Thyroid gland (tissue), 4 donors: ENCODE data around the gene GRAMD4. TPM values are rescaled to one million over a fixed set of nuclear protein-coding genes. Genes with fewer than 3 reads are reported as not detected.

Experiments
- DNase-seq, 2 donors: peaks; one replicate each; pipeline ENCODE4 v3.0.0-alpha.2; 2019
- H3K27ac ChIP-seq, 3 donors: fragments of 200-600 bp; sonication (generic); 1 replicate in 2 of 3; 2 replicates in 1 of 3; pipeline ENCODE4 v1.5.1; 2016 to 2019; ENCODE audit warnings: mild to moderate bottlenecking in 1 of 3, moderate library complexity in 1 of 3
- H3K27me3 ChIP-seq: fragments of 200-600 bp; sonication (generic); one replicate; pipeline ENCODE4 v1.5.1; 2019
- H3K36me3 ChIP-seq, 2 donors: fragments of 200-600 bp; sonication (generic); one replicate each; pipeline ENCODE4 v1.5.1; 2016 to 2019
- H3K4me1 ChIP-seq, 2 donors: fragments of 200-600 bp; sonication (generic); one replicate each; pipeline ENCODE4 v1.5.1; 2017 to 2019
- H3K4me3 ChIP-seq, 3 donors: fragments of 200-600 bp; sonication (generic); replicated peaks in 1 of 3; 1 replicate in 2 of 3; 2 replicates in 1 of 3; pipeline ENCODE4 v1.5.1; 2016; ENCODE audit warnings: mild to moderate bottlenecking in 1 of 3
- H3K9me3 ChIP-seq: fragments of 200-600 bp; sonication (generic); one replicate; pipeline ENCODE4 v1.5.1; 2017
- POLR2A ChIP-seq, 2 donors: fragments of 450-650 bp; IDR thresholded peaks; one replicate each; pipeline ENCODE4 v1.6.1; 2017; ENCODE audit warnings: antibody characterized with exemption in 2 of 2, mild to moderate bottlenecking in 2 of 2, moderate library complexity in 1 of 2
- WGBS, 2 donors: methylation state at CpG; one replicate each; pipeline ENCODE4 v1.1.5; 2017; 5-methylcytosine and 5-hydroxymethylcytosine counted together
- intact Hi-C: fragments of 100-400 bp; cut with DNase I; formaldehyde crosslinking; loops from one replicate; pipeline ENCODE4 v1.15.1; 2023
- total RNA-seq, 4 donors: library from RNA; depleted of rRNA; stranded (reverse); fragments of >200 nt; gene quantifications; one replicate each; pipeline ENCODE4 v1.2.3, GENCODE V29; 2016
- TF ChIP-seq, protein P1 (sequence below), 6 experiments: fragments of 200-600 bp in 3 of 6; fragments of 450-650 bp in 3 of 6; sonication (generic) in 3 of 6; IDR thresholded peaks; one replicate each; pipeline ENCODE4 v1.5.1; 2016 to 2019; ENCODE audit warnings: antibody characterized with exemption in 6 of 6, mild to moderate bottlenecking in 2 of 6, inconsistent platforms in 1 of 6, moderate library complexity in 1 of 6

The GRAMD4 gene
- total RNA-seq, 4 donors from 2014 or later: 33.5 to 193 (median 62.1) TPM

DNA sequence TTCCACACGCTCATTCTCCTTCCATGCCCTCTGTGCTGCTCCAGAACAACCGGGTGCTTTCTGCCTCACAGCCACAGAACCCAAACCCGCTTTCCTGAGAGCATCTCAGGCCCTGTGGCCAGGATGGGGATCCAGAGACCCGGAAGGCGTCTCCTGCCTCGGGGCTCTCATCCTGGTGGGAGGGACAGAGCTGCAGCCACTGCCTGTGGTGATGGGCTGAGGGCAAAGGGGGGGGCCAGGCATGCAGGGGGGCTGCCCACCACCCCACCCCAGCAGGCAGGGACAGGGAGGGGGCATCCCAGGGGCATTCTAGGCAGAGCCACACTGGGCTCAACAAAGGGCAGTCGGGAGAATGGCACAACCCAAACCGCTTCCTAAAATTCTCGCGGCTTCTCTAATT lies 76.4 kb downstream of the GRAMD4 start:
- Histone ChIP-seq H3K4me1 (peaks cover 3 to 11% of the 10 kb centered on the region in 2 donors), H3K27me3 (no peaks in the 10 kb centered on the region), H3K9me3 (no peaks in the 10 kb centered on the region), H3K27ac (peak overlapping the region in 1 of 3 donors; percentile 23), H3K36me3 (peaks cover 75 to 76% of the 10 kb centered on the region in 2 donors), H3K4me3 (no peak overlapping the region)
- DNase-seq: no peak
- 76 to 78% methylated on average over 10 of the region's 10 CpGs for WGBS, 2 donors
- intact Hi-C loops: no loop called here
- no peak for TF ChIP-seq POLR2A (IDR thresholded peaks at IDR 0.05)
- TF ChIP-seq, protein P1, sequence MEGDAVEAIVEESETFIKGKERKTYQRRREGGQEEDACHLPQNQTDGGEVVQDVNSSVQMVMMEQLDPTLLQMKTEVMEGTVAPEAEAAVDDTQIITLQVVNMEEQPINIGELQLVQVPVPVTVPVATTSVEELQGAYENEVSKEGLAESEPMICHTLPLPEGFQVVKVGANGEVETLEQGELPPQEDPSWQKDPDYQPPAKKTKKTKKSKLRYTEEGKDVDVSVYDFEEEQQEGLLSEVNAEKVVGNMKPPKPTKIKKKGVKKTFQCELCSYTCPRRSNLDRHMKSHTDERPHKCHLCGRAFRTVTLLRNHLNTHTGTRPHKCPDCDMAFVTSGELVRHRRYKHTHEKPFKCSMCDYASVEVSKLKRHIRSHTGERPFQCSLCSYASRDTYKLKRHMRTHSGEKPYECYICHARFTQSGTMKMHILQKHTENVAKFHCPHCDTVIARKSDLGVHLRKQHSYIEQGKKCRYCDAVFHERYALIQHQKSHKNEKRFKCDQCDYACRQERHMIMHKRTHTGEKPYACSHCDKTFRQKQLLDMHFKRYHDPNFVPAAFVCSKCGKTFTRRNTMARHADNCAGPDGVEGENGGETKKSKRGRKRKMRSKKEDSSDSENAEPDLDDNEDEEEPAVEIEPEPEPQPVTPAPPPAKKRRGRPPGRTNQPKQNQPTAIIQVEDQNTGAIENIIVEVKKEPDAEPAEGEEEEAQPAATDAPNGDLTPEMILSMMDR (IDR thresholded peaks at IDR 0.05): no peak

DNA sequence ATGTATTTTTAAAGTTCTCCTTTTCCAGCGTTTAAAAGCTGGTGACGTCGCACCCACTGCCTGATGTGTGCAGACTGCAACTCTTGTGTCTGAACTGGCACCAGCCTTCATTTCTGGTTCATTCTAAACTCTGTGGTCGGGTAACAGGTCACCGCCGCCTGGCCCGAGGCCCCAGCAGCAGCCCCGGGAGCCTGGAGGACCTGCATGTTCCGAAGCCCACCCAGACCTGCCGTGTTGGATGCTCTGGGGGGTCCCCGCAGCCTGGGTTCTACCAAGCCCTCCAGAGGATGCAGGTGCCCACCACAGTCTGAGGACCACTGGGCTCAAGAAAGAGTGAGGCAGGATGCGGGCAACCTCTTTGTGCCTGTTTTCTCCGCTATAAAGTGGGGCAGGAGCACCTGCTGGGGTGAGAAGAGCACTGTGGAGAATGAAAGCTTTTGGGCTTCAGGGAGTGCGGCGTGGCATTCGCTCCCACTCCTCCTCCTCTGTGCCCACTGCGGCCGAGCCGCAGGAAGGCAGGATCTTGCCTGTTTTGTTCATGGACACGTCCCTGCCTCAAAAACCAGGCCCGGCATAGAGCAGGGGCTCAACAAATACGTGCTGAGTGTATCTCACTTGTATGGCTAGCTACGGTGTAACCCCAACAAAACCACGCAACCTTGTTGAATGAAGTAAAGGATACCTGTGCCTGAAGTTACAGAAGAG lies 77.8 kb downstream of the GRAMD4 start:
- intact Hi-C loops: no loop called here
- TF ChIP-seq POLR2A (IDR thresholded peaks at IDR 0.05): no peak
- TF ChIP-seq, protein P1 (IDR thresholded peaks at IDR 0.05): no peak
- peaks cover 3 to 11% of the 10 kb centered on the region in 2 donors for H3K4me1 ChIP-seq
- no peak overlapping the region for H3K4me3 ChIP-seq
- DNase-seq: no peak
- WGBS, 2 donors: 97 to 98% methylated on average over 24 of the region's 24 CpGs
- H3K27me3 ChIP-seq: no peaks in the 10 kb centered on the region
- no peak overlapping the region for H3K27ac ChIP-seq
- peaks cover 72 to 74% of the 10 kb centered on the region in 2 donors for H3K36me3 ChIP-seq
- H3K9me3 ChIP-seq: no peaks in the 10 kb centered on the region

DNA sequence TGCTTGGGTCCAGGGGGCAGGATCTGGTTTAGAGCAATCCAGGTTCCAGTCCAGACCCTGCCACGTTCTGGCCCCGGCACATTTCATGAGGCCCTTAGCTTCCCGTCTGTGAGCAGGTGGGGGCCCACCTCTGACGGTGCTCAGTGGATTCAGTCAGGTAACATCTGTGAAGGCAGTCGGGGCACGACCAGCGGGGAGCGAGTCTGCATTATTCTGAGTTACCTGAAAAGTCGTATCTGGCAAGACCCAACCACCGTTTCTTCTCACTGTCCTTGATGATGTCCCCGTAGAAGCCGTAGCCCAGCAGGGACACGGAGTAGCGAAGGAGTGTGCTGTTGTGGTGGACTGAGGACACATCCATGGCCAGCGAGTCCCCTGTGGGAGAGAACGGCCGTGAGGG lies 78.9 kb downstream of the GRAMD4 start:
- no peaks in the 10 kb centered on the region for H3K9me3 ChIP-seq
- DNase-seq: no peak

DNA sequence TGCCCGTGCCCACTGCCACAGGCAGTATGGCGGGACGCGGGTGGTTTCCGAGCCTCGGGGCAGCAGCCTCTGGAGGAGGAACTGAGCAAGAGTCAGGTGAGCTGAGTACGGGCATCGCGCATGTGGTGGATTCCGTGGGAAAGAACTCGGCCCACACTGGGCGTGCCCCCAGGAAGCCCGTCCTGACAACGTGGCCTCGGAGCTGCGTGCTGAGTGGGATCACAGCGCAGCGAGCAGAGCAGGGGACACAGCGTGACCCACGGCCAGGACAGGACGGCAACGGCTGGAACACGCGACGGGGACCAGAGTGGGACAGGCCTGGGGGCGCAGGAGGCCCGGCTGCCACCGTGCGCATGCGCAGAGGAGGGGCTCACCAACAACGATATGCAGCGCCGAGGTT lies 81.1 kb downstream of the GRAMD4 start:
- DNase-seq: no peak
- Histone ChIP-seq H3K27me3 (no peaks in the 10 kb centered on the region), H3K4me1 (peaks cover 0 to 4% of the 10 kb centered on the region in 2 donors), H3K4me3 (no peak overlapping the region), H3K9me3 (no peaks in the 10 kb centered on the region), H3K27ac (no peak overlapping the region), H3K36me3 (peaks cover 43 to 61% of the 10 kb centered on the region in 2 donors)
- TF ChIP-seq POLR2A (IDR thresholded peaks at IDR 0.05): no peak
- intact Hi-C loops: no loop called here
- WGBS, 2 donors: 93 to 97% methylated on average over 29 to 31 of the region's 33 CpGs

More for the DNA sequence above, 78.9 kb downstream of the GRAMD4 start:
- Histone ChIP-seq H3K4me1 (peaks cover 3 to 11% of the 10 kb centered on the region in 2 donors), H3K36me3 (peaks cover 62 to 67% of the 10 kb centered on the region in 2 donors), H3K27me3 (no peaks in the 10 kb centered on the region), H3K4me3 (no peak overlapping the region), H3K27ac (no peak overlapping the region)
- 92 to 93% methylated on average over 17 of the region's 17 CpGs for WGBS, 2 donors
- TF ChIP-seq, protein P1 (IDR thresholded peaks at IDR 0.05): no peak
- TF ChIP-seq POLR2A (IDR thresholded peaks at IDR 0.05): no peak
- intact Hi-C loops: no loop called here

DNA sequence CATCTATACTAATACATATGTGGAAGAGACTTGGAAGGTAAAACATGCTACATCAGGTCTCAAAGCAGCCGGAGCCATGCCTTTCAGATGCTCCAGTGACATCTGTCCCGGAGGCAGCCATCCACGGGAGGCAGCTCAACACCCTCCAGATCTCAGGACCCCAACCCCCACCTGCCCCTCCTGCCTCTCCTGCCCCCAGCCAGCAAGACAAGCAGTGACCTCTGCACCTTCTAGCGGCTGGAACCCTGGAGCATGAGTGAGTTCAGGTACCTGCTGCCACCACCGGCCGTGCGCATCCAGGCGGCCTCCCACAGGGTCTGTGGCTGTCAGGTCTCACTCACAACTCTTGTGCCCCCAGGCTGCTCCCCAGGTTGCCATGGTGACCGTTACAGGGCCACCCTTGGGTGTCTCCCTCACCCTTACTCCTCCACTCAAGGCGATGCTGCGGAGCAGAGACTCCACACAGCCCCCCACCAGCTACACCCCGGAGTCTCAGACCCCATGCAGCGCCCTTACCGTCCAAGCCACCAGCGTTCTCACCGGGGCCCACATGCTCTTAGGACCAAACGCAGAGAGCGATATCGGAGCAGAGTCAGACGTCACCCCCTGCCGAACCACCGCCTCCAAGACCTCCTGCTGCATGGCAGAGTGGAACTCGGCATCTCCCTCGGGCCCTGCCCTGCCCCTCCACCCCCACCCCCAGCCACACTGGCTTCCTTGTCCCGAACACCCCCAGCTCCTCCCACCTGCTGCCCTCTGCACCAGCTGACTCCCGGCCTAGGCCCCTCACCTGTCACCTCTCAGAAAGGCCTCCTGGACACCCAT lies 83.2 kb downstream of the GRAMD4 start:
- peaks cover 44 to 66% of the 10 kb centered on the region in 2 donors for H3K36me3 ChIP-seq
- TF ChIP-seq POLR2A (IDR thresholded peaks at IDR 0.05): no peak
- TF ChIP-seq, protein P1 (IDR thresholded peaks at IDR 0.05): no peak

More for the DNA sequence above, 83.2 kb downstream of the GRAMD4 start:
- no peak overlapping the region for H3K4me3 ChIP-seq
- H3K4me1 ChIP-seq: no peaks in the 10 kb centered on the region
- H3K27ac ChIP-seq: no peak overlapping the region
- DNase-seq: no peak
- 92 to 95% methylated on average over 21 to 25 of the region's 26 CpGs for WGBS, 2 donors
- H3K9me3 ChIP-seq: no peaks in the 10 kb centered on the region
- intact Hi-C loops: no loop called here
- H3K27me3 ChIP-seq: no peaks in the 10 kb centered on the region
